Retinal pigment epithelial cell (primary cell): Measurements from ENCODE around the gene HPCAL4.

ENCODE experiments used
- DNase-seq: peaks from one replicate; pipeline ENCODE4 v3.0.0-alpha.2; 2010; ENCODE audit warnings: low read depth
- H3K4me3 ChIP-seq: 2 replicates; pipeline ENCODE4 v1.5.1; 2011; ENCODE audit warnings: mild to moderate bottlenecking, low read length, control low read depth, moderate library complexity
- CTCF ChIP-seq: conservative IDR thresholded peaks from 2 replicates; pipeline ENCODE4 v1.5.1; 2011; ENCODE audit warnings: low read depth, low read length, control low read depth, inconsistent platforms

Gene HPCAL4

GRCh38 chr1:39646232-39647081 is 44.8 kb downstream of the HPCAL4 start:
- no peak for DNase-seq

GRCh38 chr1:39645411-39646043 is 45.7 kb downstream of the HPCAL4 start:
- H3K4me3 ChIP-seq, result no peak overlapping the region
- DNase-seq, result no peak
- no peak for TF ChIP-seq CTCF

More at GRCh38 chr1:39646232-39647081, 44.8 kb downstream of the HPCAL4 start:
- TF ChIP-seq CTCF, result no peak
- H3K4me3 ChIP-seq, result no peak overlapping the region

GRCh38 chr1:39643705-39644104 is 47.5 kb downstream of the HPCAL4 start:
- no peak for TF ChIP-seq CTCF
- no peak for DNase-seq
- no peak overlapping the region for H3K4me3 ChIP-seq

GRCh38 chr1:39642796-39643195 is 48.4 kb downstream of the HPCAL4 start:
- TF ChIP-seq CTCF, result no peak
- no peak for DNase-seq
- H3K4me3 ChIP-seq, result no peak overlapping the region

GRCh38 chr1:39640861-39641260 is 50.4 kb downstream of the HPCAL4 start:
- no peak for DNase-seq
- no peak for TF ChIP-seq CTCF
- no peak overlapping the region for H3K4me3 ChIP-seq

GRCh38 chr1:39639305-39640130 is 51.7 kb downstream of the HPCAL4 start, which contains the start of gene HEYL:
Gene HEYL, minus strand, starts transcription at chr1:39639643. Its CDS starts 18 bp downstream, at chr1:39639625.
- H3K4me3 ChIP-seq, result peak within 1 kb of the TSS; percentile 23
- no peak for DNase-seq
- peak; percentile 55 for TF ChIP-seq CTCF
